ENCODE results near the gene CARD9.

The CARD9 gene

DNA sequence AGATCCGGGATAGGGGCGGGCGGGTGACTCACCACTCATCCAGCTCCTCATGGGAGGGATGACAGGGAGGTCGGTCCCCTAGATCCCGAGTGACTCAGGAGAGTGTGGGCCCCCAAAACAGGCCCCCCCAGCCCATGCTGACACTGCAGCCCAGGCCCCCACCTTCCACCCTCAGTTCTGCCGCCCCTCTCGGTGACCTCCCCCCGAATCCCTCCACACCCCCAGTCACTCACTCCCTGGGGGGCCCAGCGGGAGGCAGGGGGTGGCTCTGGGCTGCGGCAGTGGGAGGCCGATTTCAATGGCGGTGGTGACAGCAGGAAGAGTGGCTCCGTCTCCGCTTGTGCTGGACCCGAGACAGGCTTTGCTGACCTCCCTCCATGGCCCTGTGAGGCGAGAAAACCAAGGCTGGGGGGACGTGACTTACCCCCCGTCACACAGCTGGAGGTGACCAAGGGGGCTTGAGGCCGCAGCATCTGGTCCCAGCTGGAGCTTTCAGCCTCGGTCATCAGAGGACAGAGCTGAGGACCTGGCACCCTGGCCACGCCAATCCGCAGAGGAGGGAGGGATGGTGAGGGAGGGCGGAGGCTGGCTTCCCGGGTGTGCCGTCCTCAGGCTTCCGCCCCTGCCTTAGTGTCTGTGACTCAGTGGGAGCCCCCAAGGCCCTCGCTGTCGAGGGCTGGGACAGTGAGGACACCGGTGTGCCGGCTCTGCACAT is 37.2 kb downstream of the CARD9 start:
- peak; percentile 76 for DNase-seq (ENCODE audit: low read depth, low spot score)

DNA sequence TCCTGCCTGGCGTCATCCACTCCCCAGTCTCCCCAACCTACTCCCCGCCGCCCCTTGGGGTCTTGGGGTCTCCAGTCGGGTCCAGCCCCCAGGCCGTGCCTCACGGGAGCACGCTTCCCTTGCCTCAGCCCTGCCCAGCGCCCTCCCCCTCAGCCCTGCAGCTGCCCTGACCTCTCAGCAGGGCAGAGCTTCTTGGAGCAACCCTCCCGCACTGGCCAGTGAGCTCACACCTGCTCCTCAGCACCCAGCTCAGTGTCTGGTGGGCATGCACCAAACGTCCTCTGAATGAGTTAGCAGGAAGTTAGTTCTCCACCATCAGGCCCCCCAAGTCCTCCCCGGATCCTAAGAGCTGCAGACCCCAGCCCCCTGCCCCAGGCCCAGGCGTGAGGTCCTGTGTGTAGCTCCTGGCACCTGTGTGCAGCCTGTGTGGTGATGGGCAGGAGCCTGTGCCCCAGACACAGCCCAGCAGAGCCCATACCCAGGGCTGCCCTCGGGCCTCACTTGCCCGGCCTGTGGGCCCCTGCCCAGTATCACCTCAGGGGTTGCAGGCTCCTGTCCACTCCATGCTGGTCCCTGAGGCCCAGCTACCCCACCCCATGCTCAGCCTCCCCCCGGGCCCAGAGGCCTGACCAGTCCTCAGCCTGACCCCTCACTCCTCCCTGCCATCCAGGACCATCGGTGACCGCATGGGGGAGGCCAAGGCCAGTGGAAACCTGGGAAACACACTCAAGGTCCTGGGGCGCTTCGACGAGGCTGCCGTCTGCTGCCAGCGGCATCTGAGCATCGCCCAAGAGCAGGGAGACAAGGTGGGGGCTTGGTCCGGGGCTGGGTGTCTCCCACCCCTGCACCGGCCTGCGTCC is 37.9 kb downstream of the CARD9 start:
- no peak for DNase-seq (ENCODE audit: low read depth, low spot score)

DNA sequence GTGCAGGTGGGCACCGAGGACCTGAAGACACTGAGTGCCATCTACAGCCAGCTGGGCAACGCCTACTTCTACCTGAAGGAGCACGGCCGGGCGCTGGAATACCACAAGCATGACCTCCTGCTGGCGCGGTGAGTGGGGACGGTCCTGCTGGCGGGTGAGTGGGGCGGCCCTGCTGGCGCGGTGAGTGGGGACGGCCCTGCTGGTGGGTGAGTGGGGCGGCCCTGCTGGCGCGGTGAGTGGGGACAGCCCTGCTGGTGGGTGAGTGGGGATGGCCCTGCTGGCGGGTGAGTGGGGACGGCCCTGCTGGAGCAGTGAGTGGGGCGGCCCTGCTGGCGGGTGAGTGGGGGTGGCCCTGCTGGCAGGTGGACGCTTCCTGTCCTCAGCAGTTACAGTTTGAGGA is 38.9 kb downstream of the CARD9 start:
- no peak for DNase-seq (ENCODE audit: low read depth, low spot score)

DNA sequence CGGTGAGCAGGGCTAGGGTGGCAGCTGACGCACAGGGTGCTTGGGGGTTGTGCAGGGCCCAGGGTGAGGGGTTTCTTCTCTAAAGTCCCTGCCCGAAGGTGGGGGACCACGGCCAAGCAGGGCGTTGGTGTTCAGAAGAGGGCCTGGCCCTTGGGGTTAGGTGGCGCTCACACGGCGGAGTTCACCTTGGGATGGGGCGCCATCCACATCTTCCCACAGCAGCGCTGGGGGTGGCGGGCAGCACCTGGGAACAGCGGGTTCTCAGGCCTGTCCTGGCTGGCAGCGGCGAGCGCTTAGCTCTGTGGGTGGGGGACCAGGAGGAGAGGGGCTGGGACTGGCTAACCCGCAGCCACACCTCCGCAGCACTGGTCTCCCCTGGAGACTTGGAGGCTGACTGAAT is 40.0 kb downstream of the CARD9 start:
- no peak for DNase-seq (ENCODE audit: low read depth, low spot score)

DNA sequence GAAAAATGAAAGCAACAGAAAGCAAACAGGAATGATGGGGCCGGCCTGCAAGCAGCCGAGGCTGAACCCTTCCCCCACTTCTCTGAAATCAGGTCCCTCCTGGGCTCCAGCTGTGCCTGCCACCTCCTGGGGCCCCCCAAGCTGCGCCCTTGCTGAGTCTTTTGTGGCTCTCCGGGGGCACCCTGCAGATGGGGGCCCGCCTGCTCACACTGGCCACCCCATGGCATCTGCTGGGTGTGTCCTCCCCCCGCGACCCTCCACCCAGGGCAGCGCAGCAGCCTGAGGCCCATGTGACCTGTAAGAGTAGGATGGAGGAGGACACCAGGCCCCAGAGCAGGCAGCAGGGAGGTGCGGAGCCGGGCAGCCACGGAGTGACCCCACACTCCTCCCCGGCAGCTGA is 40.4 kb downstream of the CARD9 start:
- DNase-seq (ENCODE audit: low read depth, low spot score), result no peak

DNA sequence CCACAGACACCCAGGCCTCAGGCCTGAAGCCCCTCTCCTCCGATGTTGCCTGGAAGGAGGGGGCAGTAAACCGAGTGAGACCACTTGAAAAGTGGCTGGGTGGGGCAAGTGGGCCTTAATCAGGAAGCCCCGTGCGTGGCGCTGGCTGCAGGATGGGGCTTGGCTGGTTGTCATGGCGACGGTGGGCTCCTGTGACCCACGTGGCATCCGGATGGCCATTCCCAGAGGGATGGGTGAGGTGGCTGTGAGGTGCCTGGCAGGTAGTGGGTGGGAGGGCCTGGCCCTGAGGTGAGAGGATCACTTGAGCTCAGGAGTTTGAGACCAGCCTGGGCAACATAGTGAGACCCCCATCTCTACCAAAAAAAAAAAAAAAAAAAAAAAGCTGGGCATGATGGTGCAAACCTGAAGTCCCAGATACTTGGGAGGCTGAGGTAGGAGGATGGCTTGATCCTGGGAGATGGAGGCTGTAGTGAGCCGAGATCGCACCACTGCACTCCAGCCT is 40.9 kb downstream of the CARD9 start:
- DNase-seq (ENCODE audit: low read depth, low spot score), result no peak

DNA sequence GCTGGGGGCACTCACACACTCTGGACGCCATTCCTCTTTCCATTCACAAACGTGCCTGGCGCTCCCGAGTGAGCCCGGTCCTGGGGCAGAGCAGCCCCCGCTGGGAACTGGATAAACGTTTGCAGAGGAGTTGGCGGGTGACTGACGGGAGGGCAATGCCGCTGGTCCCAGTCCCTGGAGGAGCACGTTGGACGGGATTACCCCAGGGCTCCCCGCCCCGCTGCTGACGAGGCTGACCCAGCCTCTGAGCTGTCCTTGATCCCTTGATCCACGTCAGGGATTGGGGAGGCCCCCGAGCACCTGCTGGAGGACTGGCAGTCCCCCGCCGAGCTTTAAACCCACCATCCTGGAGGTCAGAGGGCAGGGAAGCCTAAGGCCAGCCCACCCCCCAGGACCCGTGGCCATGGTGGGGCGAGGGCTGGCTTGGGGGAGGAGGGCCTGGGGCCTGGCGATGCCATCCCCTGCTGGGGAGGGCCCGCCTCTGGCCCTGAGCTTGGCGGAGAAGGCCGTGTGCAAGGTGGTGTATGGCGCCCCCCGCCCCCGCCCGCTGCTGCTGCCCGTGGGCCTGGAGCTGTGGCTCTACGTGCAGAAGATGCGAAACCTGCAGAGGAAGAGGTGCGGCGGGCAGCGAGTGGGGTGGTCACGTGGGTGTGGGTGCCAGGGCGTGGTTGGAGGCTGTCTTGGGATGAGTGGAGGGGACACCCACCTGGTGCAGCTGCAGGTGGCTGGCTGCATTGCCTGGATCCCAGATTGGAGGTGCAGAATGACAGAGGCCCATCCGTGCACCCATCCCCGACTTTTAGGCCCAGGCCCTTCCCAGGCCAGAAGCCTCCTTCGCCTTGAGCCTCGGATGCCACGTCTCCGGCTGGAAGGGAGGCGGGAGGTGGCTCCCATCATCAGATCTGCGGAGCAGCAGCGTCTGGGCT is 41.6 kb downstream of the CARD9 start:
- DNase-seq (ENCODE audit: low read depth, low spot score), result no peak

DNA sequence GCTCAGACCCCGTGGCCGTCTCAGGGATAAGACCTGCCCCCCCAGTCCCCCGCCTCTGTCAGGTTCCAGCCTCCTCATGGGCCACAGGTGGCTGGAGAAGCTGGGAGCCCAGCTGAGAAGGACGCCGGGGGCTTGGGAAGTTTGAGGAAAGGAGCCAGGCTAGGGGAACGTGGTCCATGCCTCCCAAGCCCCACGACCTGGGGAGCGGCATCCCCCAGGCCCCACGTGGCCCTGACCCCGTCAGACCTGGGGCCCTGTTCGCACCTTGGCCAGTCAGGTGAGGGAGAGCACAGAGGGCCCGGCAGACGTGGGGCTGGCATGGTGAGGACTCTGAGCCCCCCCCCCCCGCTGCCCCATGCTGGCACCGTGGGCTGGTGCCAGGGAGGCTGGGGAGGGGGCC is 42.4 kb downstream of the CARD9 start:
- DNase-seq (ENCODE audit: low read depth, low spot score), result no peak

DNA sequence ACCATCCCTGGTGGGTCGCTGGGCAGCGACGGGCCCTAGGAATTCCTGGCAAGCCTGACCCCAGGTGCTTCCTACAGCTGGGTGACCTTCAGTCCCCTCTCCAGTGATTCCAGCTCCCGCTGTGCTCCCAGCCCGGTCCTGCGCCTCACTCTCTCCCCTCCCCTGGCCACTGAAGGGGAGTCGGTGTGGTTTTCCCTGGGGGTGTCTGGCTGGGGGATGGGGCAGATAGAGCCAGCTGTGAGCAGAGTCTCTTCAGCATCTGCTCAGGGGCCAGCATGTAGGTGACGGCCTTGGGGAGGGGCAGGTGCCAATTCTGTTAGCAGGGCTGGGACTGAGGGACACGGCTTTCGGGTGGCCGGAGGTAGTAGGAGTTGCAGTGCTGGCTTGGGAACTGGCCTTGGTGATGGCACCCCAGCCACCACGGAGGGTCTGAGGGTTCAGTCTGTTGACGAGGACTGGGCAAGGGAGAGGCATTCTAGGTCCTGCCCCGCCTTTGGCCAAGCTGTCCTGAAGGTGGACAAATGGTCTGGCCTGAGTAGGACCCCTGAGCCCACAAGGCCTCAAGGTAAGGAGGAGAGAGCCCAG is 43.0 kb downstream of the CARD9 start:
- no peak for DNase-seq (ENCODE audit: low read depth, low spot score)

DNA sequence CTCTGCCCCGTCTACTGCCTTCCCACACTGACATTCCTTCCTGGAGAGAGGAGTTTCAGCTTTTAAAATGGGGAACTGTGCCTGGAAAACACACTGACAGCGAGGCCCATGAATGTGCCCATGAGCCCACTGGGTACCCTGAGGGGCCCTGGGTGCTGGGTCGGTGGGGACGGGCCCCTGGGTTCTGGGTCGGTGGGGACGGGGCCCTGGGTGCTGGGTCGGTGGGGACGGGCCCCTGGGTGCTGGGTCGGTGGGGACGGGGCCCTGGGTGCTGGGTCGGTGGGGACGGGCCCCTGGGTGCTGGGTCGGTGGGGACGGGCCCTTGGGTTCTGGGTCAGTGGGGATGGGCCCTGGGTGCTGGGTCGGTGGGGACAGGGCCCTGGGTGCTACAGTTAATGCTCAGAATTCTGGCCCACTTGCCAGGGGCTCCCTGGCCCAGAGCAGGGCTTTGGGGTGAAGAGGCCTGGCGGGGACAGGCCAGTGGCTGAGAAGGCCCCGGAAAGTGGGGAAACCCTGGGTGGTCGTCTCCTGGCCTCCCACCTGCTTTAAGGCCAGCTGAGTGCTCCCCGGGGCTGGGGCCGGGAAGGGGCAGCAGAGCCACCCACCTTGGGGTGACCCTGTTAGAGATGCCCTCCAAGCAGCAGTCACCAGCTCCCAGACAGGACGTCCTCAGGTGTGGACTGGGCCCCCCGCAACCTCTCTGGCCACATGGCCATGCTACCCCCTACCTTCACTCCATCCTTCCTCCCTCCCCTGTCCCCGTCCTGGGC is 43.6 kb downstream of the CARD9 start:
- no peak for DNase-seq (ENCODE audit: low read depth, low spot score)

DNA sequence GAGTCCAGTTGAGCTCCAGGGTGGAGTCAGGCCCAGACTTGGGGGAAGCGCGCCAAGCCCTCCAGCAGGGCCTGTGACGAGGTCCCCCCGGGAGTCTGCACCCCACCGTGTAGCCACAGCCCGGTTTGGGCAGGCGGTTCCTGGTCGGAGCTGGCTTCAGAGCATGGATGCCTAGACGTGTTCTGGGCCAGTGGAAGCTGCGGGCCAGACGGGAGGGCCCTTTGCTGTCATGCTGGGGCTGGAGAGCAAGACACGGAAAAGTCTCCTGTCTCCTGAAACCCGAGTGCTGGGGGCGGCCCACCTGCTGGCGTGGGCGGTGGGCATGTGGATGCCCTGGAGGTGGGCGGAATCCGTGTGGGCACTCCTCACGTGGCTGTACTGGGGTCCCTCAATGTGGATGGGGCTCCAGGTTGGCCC is 44.2 kb downstream of the CARD9 start:
- peak; percentile 42 for DNase-seq (ENCODE audit: low read depth, low spot score)

DNA sequence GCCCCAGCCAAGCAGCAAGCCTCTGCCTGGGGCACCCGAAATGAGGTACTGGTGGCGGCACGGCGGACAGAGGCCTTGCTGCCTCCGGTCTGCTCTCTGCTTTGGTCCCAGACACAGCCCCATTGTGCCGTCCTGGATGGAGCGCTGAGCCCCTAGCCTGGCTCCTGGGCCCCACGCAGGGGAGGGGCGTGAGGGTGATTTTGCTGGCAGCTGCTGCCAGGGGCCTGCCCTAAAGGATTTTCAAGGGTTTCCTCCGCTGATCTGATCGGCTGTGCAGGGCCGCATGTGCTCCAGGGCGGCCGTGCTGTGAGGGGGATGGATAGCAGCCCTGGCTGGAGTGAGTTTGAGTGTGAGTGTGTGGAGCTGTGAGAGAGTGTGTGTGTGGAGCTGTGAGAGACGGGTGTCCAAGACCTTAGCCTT is 44.8 kb downstream of the CARD9 start:
- DNase-seq (ENCODE audit: low read depth, low spot score), result peak; percentile 68

DNA sequence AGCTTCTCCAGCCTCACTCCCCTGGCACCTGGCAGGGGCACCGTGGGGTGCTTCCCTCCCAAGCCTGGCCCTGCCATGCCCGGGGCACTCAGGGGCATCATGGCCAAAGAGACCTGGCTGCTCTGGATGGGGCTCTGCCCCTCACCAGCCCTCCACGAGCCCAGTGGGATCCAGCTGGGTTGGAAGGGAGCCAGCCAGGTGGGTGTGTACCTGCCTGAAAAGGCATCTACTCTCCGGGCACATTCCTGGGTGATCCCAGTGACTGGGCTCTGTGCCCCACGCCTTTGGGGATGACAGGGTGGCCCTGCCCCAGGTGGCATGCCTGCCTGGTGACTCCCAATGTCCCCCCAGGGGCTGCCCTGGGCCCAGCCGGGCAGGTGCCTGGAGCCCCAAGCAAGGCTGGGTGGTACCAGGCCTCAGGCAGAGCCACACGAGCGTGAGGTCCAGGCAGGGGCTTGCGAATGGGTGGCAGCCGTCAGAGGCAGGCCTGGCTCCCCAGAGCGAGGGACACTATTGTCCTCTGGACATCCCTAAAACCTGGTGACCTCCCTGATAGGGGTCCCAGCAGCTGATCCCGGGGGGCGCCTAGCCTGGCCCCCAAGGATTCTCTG is 45.4 kb downstream of the CARD9 start:
- peak; percentile 38 for DNase-seq (ENCODE audit: low read depth, low spot score)

DNA sequence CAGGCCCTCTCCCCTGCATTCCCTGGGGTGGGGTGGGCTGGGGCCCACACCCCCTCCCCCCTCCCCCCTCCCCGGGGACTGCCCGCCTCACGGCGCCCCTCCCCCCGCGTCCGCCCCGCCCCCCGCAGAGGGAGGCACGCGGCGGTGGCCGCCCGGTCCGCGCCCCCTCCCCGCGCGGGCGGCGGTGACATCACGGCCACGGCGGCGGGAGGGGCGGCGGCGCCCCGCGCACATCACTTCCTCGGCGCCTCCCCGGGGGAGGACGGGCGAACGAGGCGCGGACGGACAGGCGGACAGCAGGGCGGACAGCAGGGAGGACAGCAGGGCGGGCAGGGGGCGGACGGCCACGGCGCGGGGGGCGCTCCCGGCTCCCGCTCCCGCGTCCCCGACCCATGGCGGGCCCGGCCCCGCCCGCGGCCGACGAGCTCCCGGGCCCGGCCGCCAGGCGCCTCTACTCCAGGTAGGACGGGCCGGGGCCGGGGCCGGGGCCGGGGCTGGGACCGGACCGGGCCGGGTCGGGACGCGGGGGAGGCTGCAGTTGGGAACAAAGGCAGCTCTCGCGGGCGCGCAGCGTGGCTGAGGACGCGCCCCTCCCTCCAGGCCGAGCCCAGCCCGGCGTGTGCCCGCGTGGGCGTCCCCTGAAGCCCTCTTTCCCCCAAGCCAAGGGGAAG is 46.0 kb downstream of the CARD9 start, which contains the start of gene GPSM1:
GPSM1 (plus strand) TSS at position 236 of the 671 bp plus-strand sequence; CDS start at position 393, 157 bp downstream.
- peak; percentile 79 for DNase-seq (ENCODE audit: low read depth, low spot score)

DNA sequence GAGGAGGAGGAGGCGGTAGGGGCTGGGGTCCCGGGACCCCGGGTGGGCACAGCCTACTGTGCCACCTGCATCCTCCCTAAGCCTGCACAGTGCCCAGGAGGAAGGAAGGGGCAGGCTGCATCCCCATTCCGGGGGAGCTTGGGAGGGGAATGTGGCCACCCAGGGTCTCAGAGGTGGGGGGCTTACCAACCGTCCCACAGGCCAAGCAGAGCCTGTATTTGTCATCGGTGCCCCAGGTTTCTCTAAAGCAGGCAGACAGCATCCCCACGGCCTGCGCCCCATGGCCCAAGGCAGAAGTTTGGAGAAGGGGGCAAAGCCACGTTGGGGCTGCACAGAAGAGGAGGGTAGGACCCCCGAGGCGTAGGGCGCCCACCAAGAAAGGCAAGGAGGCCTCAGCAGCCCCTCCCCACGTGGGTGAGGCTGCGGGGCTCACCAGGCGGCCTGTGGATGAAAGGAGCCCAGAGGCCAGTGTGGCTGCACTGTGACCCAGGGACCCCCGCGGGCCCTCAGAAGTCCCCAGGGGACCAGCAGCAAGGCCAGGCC is 46.6 kb downstream of the CARD9 start:
- DNase-seq (ENCODE audit: low read depth, low spot score), result peak; percentile 33

DNA sequence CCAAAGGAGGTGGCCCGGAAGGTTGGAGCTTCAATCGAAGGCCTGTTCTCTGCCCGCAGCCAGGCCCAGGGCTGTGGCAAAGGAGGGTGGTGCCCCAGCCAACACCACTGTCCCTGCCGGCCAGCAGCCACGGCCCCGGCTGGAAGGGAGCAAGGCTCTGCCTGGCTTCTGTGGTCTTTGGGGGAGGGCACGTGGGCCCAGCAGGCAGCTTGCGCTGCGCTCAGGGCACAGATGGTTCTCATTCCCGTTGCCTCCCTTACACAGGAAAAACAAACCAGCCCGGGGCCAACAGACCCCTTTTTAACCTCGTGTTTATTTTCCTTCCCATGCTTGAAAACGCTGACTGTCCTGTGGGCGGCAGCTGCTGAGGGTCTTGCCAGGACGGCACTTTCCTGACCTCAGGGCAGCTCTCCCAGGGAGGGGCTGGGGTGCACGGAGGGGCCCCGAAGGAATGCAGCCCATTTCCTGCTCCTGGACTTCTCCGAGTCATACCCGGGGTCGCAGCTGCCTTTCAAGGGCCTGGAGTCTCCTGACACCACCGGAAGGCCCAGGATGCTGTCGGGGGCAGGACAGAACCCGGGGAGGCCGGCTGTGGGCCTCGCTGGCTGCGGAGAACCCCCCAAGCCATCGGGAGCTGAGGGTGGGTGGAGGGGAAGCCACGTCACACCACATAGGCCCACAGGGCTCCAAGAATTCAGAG is 47.3 kb downstream of the CARD9 start:
- peak; percentile 84 for DNase-seq (ENCODE audit: low read depth, low spot score)

DNA sequence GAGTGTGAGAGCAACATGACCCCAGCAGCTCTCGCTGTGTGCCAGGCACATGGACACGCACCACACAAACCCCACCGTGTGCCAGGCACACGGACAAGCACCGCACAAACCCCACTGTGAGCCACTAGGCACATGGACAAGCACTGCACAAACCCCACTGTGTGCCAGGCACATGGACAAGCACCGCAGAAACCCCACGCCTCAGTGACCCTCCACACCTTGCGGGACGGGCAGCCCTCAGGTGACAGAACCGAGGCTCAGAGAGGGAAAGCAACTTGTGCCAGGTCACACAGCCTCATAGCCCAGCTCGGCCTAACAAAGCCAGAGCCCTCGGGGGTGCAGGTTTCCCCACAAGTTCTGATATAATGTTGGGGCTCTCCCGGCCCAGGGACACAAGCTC is 48.1 kb downstream of the CARD9 start:
- DNase-seq (ENCODE audit: low read depth, low spot score), result no peak

DNA sequence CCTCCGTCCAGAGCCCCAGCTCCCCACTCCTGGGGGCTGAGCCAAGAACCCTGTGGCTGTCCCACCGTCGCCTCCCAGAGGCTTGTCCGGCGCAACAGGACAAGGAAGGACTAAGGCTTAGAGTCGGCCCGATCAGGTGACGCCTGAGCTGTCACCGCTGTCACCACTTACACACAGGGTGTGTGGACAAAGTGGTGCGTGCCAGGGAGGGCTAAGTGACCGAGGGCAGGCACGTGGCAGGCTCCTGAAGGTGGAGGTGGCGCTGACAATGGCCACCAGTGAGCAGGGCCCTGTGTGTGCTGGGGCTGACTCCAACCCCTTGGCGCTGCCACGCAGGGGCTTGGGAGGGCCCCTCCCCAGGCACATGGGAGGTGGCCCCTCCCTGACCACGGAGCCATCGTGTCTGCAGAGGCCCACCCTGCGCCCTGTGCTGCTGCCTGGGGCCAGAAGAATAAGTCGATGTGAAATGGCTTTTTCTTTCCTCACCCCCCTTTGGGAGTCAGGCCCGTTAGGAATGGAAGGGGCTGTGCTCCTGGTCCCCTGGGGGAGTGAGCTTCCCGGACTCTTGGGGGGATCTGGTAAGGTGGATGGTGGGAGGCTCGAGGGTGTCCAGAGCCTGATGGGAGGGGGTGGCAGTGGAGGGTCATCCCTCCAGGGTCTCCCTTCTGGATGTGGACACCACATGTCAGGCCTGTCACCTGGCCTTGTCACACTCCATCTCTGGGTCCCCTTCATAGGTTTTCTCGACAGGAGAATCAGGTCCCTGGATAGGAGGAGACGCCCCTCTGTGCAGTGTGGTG is 48.8 kb downstream of the CARD9 start:
- no peak for DNase-seq (ENCODE audit: low read depth, low spot score)

Measured in astrocyte of the hippocampus (primary cell).